Brain microvascular endothelial cell (primary cell): ENCODE measurements around the gene LRBA.

Experiments used
- DNase-seq: peaks from one replicate; pipeline ENCODE4 v3.0.0-alpha.2; 2020
- H3K27ac ChIP-seq: fragments of 250-450 bp; sonication (Bioruptor Pico); 2 replicates; pipeline ENCODE4 v1.5.1; 2020; ENCODE audit warnings: mild to moderate bottlenecking, moderate library complexity
- H3K27me3 ChIP-seq: fragments of 250-450 bp; sonication (Bioruptor Pico); replicated peaks from 2 replicates; pipeline ENCODE4 v1.5.1; 2020; ENCODE audit warnings: mild to moderate bottlenecking
- H3K36me3 ChIP-seq: fragments of 250-450 bp; sonication (Bioruptor Pico); replicated peaks from 2 replicates; pipeline ENCODE4 v1.5.1; 2020; ENCODE audit warnings: mild to moderate bottlenecking
- H3K4me3 ChIP-seq: 2 replicates; pipeline ENCODE4 v1.5.1; 2011; ENCODE audit warnings: low read depth, mild to moderate bottlenecking, control low read depth, low read length, moderate library complexity
- in situ Hi-C: cut with HindIII; loops from 2 replicates; pipeline ENCODE4 v1.10.0; 2017; ENCODE audit warnings: low sequenced_read_pairs, low pct_ligation_motif_present
- TF ChIP-seq, protein P1 (sequence below): IDR thresholded peaks from 2 replicates; pipeline ENCODE4 v1.5.1; 2011; ENCODE audit warnings: low read depth, mild to moderate bottlenecking, moderate library complexity, low read length, control low read depth, inconsistent platforms; ENCODE audit errors: missing control alignments

LRBA gene

DNA sequence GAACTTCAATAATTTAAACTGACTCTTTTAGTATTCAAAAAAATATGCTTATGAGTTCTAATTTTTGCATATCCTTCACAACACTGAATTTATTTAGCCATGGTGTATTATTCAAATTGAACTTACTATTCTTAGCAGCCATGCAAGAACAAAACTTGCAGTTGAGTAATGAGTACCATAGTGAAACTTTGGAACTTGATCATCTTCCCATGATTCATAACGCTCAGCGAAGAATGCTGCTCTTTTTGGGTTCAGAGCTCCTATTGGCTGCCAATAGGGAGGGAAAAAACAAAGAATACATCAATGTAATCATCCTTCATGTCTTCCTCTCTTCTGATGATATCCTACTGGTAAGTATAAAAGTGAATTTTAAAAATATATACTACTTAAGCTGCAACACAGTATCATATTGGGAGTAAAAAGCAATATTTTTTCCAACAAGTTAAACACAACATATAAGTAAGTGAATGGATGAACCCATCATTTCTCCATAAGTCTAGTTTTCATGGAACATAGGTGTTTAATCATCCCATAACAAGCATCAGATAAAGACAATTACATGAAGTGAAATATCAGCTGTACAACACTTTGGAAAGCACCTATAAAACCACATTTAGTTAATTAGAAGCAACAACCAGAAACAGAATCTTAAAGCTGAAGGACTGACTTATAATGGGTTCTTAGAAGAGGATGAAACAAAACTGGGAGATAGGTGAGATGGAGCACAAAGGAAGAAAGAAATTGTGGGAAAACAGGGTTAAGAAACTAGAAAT is 578.3 kb downstream of the LRBA start:
- no peak for DNase-seq
- H3K4me3 ChIP-seq = no peak overlapping the region
- H3K27me3 ChIP-seq = no peaks in the 10 kb centered on the region
- TF ChIP-seq, protein P1, sequence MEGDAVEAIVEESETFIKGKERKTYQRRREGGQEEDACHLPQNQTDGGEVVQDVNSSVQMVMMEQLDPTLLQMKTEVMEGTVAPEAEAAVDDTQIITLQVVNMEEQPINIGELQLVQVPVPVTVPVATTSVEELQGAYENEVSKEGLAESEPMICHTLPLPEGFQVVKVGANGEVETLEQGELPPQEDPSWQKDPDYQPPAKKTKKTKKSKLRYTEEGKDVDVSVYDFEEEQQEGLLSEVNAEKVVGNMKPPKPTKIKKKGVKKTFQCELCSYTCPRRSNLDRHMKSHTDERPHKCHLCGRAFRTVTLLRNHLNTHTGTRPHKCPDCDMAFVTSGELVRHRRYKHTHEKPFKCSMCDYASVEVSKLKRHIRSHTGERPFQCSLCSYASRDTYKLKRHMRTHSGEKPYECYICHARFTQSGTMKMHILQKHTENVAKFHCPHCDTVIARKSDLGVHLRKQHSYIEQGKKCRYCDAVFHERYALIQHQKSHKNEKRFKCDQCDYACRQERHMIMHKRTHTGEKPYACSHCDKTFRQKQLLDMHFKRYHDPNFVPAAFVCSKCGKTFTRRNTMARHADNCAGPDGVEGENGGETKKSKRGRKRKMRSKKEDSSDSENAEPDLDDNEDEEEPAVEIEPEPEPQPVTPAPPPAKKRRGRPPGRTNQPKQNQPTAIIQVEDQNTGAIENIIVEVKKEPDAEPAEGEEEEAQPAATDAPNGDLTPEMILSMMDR = no peak
- in situ Hi-C loops = no loop called here
- H3K27ac ChIP-seq = no peak overlapping the region
- H3K36me3 ChIP-seq = no peaks in the 10 kb centered on the region

DNA sequence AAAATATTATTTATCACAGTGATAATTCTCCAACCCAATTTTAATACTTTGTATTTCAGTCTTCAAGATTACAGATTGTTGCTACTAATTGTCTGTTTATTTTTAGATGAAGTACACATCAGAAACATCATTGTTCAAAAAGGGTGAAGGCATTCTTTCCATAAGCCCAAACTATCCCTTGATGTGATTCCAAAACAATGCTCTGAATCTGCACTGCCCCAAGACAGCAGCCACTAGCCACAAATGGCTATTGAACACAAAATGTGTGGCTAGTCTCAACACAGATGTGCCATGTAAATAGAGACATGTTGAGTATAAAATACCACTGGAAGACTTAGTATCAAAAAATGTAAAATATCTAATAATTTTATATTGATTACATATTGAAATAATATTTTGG is 583.9 kb downstream of the LRBA start:
- in situ Hi-C loops = no loop called here
- Histone ChIP-seq H3K36me3 (no peaks in the 10 kb centered on the region), H3K27me3 (no peaks in the 10 kb centered on the region), H3K4me3 (no peak overlapping the region), H3K27ac (no peak overlapping the region)
- DNase-seq = no peak
- TF ChIP-seq, protein P1 = no peak

DNA sequence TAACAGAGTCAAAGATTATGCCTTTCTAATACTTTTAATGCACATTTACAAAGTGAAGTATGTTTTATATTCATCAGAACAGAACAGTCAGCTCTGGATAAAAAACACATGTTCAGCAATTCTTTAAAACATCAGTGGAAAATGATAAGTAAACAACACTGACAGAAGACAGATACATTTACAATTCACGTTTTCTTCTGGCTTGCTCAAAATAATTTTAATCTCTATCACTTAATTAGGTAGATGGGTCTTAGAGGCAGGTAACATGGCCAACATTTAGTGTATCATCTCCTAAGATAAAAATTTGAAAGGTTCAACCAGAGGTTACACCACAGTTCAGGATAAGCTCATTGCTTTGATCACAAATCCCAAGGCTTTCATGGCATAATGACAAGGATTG is 589.9 kb downstream of the LRBA start:
- H3K36me3 ChIP-seq = no peaks in the 10 kb centered on the region
- no peaks in the 10 kb centered on the region for H3K27me3 ChIP-seq
- no peak for DNase-seq
- H3K4me3 ChIP-seq = no peak overlapping the region
- no peak overlapping the region for H3K27ac ChIP-seq
- TF ChIP-seq, protein P1 = no peak
- in situ Hi-C loops = no loop called here

DNA sequence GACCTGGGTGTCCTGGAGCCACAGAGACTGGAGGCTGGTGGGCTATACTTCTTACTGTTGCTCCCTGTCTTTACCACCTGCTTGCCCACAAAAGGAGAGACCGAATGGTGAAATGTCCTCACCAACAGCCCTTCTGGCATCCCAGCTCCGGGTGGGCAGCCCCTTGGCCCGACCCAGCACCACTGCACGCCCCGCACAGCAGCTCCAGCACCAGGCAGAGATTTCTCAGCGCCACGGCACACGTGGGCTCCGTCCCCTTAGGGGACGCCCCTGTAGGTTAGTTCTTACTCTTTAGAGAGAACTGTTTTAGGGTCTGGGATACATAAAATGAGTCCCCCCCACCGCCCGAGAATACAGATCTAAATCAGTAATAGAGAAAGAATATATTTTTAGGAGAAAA is 591.6 kb downstream of the LRBA start:
- H3K27ac ChIP-seq = no peak overlapping the region
- no peaks in the 10 kb centered on the region for H3K27me3 ChIP-seq
- TF ChIP-seq, protein P1 = no peak
- no peak for DNase-seq
- H3K4me3 ChIP-seq = no peak overlapping the region
- in situ Hi-C loops = no loop called here
- no peaks in the 10 kb centered on the region for H3K36me3 ChIP-seq

DNA sequence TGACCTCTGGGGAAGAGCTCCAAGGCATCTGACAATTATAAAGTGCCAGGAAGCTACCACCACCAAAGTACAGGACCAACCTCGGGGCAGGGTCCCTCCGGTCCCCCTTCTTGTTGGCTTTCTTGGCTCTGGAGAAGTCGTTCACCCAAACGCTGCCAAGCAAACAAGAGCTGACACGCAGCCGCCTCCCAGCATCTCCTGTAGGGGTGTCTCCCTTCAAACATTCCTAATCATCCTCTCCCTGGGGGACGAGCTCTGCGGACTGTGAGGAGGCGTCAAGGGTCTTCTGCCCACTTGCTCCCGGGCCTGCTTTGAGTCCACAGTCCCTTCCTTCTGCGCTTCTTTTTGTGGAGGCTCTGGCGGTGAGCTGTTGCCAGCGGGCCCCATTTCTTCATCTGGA is 592.0 kb downstream of the LRBA start:
- Histone ChIP-seq H3K27me3 (no peaks in the 10 kb centered on the region), H3K4me3 (no peak overlapping the region), H3K27ac (no peak overlapping the region), H3K36me3 (no peaks in the 10 kb centered on the region)
- no peak for DNase-seq
- in situ Hi-C loops = no loop called here
- TF ChIP-seq, protein P1 = no peak

DNA sequence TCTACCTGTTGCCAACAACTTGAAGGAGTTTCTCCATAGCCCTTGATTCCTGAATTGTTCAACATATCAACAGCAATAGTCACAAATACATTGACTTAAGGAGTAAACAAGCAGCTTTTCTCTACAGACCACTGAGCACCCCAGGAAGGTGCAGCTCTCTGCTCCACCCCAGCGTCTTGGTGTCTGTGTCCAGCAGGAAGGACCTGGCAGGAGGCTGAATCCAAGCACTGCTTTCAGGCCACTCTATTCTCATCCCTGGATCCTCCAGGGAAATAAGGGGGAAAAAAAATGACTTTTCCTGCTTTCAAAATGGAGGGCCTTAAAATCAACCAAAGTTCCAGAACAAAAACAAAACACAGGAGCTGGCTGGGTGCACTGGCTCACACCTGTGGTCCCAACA is 593.5 kb downstream of the LRBA start:
- in situ Hi-C loops = no loop called here
- DNase-seq = no peak
- Histone ChIP-seq H3K27ac (no peak overlapping the region), H3K36me3 (no peaks in the 10 kb centered on the region), H3K27me3 (no peaks in the 10 kb centered on the region), H3K4me3 (no peak overlapping the region)
- TF ChIP-seq, protein P1 = no peak
